HFFc6 (cell line): ENCODE results near the gene ALDH1L2. TPM values are rescaled to one million over a fixed set of nuclear protein-coding genes. Genes with fewer than 3 reads are reported as not detected.
A peak's percentile ranks its signal among the peaks of the same experiment; 100 is the strongest.
"Not testable (repeated sequence)": the region's sequence is repeated elsewhere in the genome, so short reads cannot be mapped to it uniquely, and the experiment has no call there.

Source experiments
- DNase-seq: peaks from one replicate; pipeline ENCODE4 v3.0.0-alpha.2; 2018
- H3K27ac Mint-ChIP-seq: 2 replicates; pipeline ENCODE4 v1.8.0; 2020; ENCODE audit warnings: mild to moderate bottlenecking, mixed read lengths
- H3K27me3 Mint-ChIP-seq: 2 replicates; pipeline ENCODE4 v1.8.0; 2021; ENCODE audit warnings: mild to moderate bottlenecking, moderate library complexity, mixed read lengths; ENCODE audit not compliant: insufficient read depth
- H3K36me3 Mint-ChIP-seq: 2 replicates; pipeline ENCODE4 v1.8.0; 2021; ENCODE audit warnings: low read depth, mixed read lengths
- H3K4me1 Mint-ChIP-seq: 2 replicates; pipeline ENCODE4 v1.8.0; 2020; ENCODE audit warnings: low read depth, mixed read lengths
- H3K4me3 Mint-ChIP-seq: 2 replicates; pipeline ENCODE4 v1.8.0; 2020; ENCODE audit warnings: mild to moderate bottlenecking, moderate library complexity, mixed read lengths
- H3K9me3 Mint-ChIP-seq: 2 replicates; pipeline ENCODE4 v1.8.0; 2020; ENCODE audit warnings: mild to moderate bottlenecking, mixed read lengths
- CTCF ChIP-seq: fragments of 200-600 bp; sonication (generic); IDR thresholded peaks from 2 replicates; pipeline ENCODE4 v1.5.0; 2021; ENCODE audit warnings: antibody characterized with exemption, mild to moderate bottlenecking
- total RNA-seq, 6 experiments: library from RNA; stranded (reverse); fragmentation: NEBNext Ultra II Directional; extraction: Animal tissue kit (Norgen Biotek cat#: 25700); gene quantifications; 2 replicates in 1 of 6; 3 replicates in 5 of 6; pipeline ENCODE4 v1.2.3, GENCODE V29; 2021

ALDH1L2 gene
- total RNA-seq, 6 experiments from 2014 or later = 36.9 to 50.8 (median 41.6) TPM

- Mint-ChIP-seq H3K9me3 (no peaks in the 10 kb centered on the region), H3K4me1 (peaks cover 24% of the 10 kb centered on the region), H3K27ac (no peak overlapping the region), H3K36me3 (no peaks in the 10 kb centered on the region), H3K4me3 (no peak overlapping the region), H3K27me3 (peaks cover 4% of the 10 kb centered on the region; the same call in 1 of the 2 replicates)
- no peak for DNase-seq
- no peak for TF ChIP-seq CTCF
Observed at GRCh38 chr12:105102673-105103072, 18.4 kb upstream of the ALDH1L2 start.

GRCh38 chr12:105100998-105101397 lies 16.7 kb upstream of the ALDH1L2 start:
- TF ChIP-seq CTCF = peak; percentile 58; the same call in 1 of the 2 replicates
- H3K36me3 Mint-ChIP-seq = 0 out of 2 replicates have a peak, but pooled peaks cover 5% of the 10 kb centered on the region
- H3K4me1 Mint-ChIP-seq = peaks cover 13% of the 10 kb centered on the region
- peak; percentile 28 for DNase-seq
- no peak overlapping the region for H3K4me3 Mint-ChIP-seq
- H3K9me3 Mint-ChIP-seq = peaks cover 6% of the 10 kb centered on the region
- H3K27ac Mint-ChIP-seq = no peak overlapping the region
- peaks cover 4% of the 10 kb centered on the region; the same call in 1 of the 2 replicates for H3K27me3 Mint-ChIP-seq

GRCh38 chr12:105100207-105100985 lies 16.1 kb upstream of the ALDH1L2 start:
- no peak for TF ChIP-seq CTCF
- peaks cover 9% of the 10 kb centered on the region; the same call in 1 of the 2 replicates for H3K36me3 Mint-ChIP-seq
- DNase-seq = peak; percentile 54
- H3K4me1 Mint-ChIP-seq = peaks cover 13% of the 10 kb centered on the region
- peaks cover 12% of the 10 kb centered on the region for H3K9me3 Mint-ChIP-seq
- peaks cover 4% of the 10 kb centered on the region; the same call in 1 of the 2 replicates for H3K27me3 Mint-ChIP-seq
- H3K27ac Mint-ChIP-seq = no peak overlapping the region
- peak overlapping the region; percentile 61; the same call in 1 of the 2 replicates for H3K4me3 Mint-ChIP-seq

- Mint-ChIP-seq H3K4me1 (peaks cover 13% of the 10 kb centered on the region), H3K4me3 (no peak overlapping the region), H3K9me3 (peaks cover 21% of the 10 kb centered on the region), H3K27me3 (peaks cover 4% of the 10 kb centered on the region), H3K27ac (no peak overlapping the region), H3K36me3 (peaks cover 13% of the 10 kb centered on the region; the same call in 1 of the 2 replicates)
- no peak for DNase-seq
- TF ChIP-seq CTCF = no peak
Observed at GRCh38 chr12:105099356-105099755, 15.1 kb upstream of the ALDH1L2 start.

GRCh38 chr12:105095338-105095737 lies 11.1 kb upstream of the ALDH1L2 start:
- not testable (repeated sequence) for H3K4me3 Mint-ChIP-seq, H3K27ac Mint-ChIP-seq, DNase-seq
- Mint-ChIP-seq H3K4me1 (peaks cover 17% of the 10 kb centered on the region), H3K9me3 (peaks cover 21% of the 10 kb centered on the region), H3K36me3 (peaks cover 13% of the 10 kb centered on the region; the same call in 1 of the 2 replicates), H3K27me3 (peaks cover 13% of the 10 kb centered on the region)

- no peak for TF ChIP-seq CTCF
- Mint-ChIP-seq H3K9me3 (peaks cover 21% of the 10 kb centered on the region), H3K27me3 (peaks cover 14% of the 10 kb centered on the region), H3K36me3 (peaks cover 13% of the 10 kb centered on the region; the same call in 1 of the 2 replicates), H3K27ac (no peak overlapping the region), H3K4me3 (no peak overlapping the region), H3K4me1 (peaks cover 15% of the 10 kb centered on the region)
- no peak for DNase-seq
Observed at GRCh38 chr12:105092336-105092735, 8.1 kb upstream of the ALDH1L2 start.
